HG02610 (cell line): ENCODE measurements around the gene FOXM1.

Experiments
- ATAC-seq: cut with Tn5 transposase; IDR thresholded peaks from one replicate; pipeline ENCODE4 v1.9.1; 2021; ENCODE audit warnings: mild to moderate bottlenecking, moderate library complexity; ENCODE audit not compliant: unreplicated experiment

The FOXM1 gene, protein sequence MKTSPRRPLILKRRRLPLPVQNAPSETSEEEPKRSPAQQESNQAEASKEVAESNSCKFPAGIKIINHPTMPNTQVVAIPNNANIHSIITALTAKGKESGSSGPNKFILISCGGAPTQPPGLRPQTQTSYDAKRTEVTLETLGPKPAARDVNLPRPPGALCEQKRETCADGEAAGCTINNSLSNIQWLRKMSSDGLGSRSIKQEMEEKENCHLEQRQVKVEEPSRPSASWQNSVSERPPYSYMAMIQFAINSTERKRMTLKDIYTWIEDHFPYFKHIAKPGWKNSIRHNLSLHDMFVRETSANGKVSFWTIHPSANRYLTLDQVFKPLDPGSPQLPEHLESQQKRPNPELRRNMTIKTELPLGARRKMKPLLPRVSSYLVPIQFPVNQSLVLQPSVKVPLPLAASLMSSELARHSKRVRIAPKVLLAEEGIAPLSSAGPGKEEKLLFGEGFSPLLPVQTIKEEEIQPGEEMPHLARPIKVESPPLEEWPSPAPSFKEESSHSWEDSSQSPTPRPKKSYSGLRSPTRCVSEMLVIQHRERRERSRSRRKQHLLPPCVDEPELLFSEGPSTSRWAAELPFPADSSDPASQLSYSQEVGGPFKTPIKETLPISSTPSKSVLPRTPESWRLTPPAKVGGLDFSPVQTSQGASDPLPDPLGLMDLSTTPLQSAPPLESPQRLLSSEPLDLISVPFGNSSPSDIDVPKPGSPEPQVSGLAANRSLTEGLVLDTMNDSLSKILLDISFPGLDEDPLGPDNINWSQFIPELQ

DNA sequence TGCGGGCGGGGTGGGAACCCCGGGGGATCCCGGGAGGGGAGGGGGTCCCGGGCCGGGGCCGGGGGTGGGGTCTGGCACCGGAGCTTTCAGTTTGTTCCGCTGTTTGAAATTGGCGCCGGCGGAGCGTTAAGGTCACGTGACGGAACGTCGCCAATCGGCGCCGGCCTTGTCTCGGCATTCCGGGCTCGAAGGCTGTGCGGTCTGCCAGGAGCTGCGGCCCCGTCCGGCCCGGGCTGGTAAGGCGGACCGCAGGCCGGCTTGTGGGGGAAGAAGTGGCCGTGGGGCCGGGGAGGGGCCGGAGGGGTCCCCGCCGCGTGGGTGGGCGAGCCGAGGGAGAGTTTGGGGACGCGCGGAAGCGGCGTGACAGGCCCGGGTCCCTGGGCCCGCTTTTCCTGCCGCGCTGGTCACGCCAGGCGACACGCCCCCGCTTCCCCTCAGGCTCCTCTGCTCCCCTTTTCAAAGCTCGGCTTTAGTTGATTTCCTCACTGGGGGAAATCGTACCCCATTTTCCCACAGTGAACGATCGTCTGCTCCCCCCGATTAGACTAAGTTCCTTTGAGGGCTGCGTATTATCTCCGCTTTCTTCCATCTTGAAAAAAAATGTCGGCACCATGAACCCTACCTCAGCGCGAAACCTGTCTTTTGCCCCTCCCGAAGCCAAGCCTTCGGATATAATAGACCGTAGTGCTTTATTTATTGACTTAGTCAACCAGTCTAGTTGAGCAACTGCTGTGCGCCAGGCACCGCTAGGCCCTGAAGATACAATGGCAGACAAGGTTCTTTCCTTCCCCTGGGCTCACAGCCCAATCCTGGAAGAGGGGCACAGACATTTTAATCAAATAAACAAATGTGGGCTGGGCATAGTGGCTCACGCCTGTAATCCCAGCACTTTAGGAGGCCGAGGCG is at the start of gene FOXM1, which contains the start of gene RHNO1:
TSS of gene FOXM1 (minus strand) at position 128 of the 906 bp plus-strand sequence. CDS start 2,696 bp downstream, outside the sequence.
TSS of gene RHNO1 (plus strand) at position 177 of the 906 bp plus-strand sequence. CDS start 8,144 bp downstream, outside the sequence.
- peak; percentile 70 for ATAC-seq

DNA sequence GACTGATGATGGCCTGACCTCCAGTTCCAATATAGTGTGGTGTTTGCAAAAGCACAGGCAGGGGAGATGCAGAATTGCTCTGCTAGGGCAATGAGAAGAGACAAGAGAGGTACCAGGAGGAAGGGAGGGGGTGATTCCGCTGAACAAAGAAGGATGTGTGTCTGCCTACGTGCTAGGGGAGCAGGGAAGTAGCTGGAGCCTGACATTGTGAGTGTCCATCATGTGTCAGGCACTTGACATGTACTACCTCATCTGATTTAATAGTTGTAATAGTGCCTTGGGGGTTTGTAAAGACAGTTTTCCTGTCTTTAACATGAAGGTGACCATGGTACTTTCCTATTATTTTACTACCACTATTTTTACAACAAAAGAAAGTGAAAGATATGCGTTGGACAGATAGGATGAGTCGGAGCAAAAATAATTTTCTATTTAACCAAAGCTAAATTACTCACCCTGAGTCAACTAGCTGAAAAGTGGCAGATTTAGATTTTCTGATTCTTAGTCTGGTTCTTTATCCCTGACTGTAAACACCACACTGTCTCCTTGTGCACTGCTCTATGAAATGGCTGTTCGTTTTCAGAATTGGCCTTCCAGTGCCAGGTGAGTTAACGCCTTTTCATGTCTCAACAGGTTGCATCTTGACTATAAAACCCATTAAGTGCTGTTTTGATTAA is 48.5 kb upstream of the FOXM1 start:
- ATAC-seq = no peak

DNA sequence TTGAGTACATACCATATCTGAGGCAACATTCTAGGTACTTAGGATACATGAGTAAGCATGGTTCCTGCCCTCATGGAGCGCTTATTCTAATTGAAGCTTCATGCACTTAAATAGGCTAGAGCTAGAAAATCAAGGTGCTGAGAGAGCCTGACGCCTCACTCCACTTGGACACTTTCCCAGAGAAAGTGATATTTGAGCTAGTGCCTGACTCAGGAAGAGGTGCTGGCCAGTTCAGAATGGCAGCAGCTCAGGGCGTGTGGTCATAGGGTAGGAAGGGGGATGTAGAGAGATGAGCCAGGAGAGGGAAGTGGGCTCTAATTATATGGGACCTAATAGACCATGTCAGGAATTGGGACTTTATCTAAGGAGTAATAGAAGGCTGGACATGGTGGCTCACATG is 47.0 kb upstream of the FOXM1 start:
- ATAC-seq = no peak

DNA sequence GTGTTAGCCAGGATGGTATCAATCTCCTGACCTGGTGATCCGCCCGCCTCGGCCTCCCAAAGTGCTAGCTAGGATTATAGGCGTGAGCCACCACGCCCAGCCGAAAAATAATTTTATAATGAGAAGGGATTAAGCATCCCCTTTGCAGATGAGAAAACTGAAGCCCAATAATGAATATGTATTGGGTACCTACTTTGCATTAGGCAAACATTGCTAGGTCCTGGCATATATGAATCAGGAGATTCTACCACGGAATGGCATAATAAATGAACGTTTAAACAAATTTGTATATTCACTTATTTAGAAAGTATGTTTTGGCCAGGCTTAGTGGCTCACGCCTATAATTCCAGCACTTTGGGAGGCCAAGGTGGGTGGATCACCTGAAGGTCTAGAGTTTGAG is 46.1 kb upstream of the FOXM1 start:
- ATAC-seq = no peak

DNA sequence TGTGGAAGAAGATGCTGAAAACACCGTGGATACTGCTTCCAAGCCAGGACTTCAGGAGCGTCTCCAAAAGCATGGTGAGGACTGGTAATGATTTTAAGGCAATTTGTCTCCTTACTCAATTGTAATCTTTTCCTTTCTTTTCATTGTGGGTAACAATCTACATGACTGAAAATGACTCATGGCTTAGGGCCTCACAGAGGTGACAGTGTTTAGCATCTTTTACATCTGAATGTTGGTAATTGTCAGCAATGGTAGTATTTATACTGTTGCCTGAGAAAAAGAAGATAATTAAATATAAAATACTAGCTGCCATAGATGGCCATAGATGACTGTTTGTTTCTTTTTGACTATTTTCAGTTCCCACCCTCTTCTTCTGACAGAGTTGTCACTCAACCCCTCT is 45.4 kb upstream of the FOXM1 start:
- no peak for ATAC-seq

DNA sequence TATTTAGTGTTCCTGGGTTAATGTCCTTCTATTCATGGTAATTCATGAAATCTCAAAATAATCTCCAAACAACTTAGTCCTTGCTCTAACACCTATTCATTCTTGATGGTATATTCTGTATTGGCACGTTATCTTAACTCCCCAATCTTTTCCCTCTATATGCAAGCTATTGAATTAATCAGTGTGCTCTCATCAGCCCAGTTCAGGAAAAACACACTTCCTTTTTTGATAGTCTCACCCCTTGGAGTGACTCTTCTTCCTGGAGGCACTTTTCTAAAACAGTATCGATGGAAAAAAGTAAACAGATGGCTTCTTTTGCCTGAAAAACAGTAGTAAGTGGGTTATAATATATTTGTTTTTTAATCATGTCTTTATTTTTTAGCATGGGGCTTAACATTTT is 42.3 kb upstream of the FOXM1 start:
- no peak for ATAC-seq

DNA sequence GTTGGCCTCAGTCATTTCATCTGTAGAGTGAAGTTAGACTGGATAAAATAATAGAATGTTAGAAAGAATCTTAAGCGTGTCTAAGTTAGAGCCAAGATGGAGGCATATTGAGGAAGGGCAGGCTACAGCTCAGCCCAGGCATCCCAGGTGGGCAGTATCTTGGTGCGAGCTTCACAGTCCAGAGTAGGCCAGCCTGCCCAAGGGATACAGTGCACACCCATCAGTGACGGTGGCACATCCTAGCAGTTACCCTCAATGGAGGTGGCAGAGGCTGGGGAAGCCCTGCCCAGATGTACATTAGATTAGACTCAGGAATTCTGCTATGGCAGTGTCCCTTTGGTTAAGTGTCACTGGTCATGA is 35.2 kb upstream of the FOXM1 start:
- ATAC-seq = no peak

DNA sequence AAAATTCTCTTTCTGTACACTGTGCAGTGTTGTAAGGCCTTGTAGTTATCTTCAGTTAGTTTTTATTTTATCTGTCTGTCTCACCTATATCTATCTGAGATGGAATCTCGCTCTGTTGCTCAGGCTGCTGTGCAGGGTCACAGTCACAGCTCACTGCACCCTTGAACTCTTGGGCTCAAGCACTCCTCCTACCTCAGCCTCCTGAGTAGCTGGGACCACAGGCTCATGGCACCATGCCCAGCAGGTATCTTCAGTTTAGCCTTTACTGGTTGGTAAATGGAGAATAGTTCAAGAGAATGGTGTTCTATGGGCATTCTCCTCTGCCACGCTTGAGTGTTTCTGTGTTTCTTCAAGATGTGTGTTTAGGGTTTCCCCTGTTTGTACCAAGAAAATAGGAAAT is 27.3 kb upstream of the FOXM1 start:
- no peak for ATAC-seq

DNA sequence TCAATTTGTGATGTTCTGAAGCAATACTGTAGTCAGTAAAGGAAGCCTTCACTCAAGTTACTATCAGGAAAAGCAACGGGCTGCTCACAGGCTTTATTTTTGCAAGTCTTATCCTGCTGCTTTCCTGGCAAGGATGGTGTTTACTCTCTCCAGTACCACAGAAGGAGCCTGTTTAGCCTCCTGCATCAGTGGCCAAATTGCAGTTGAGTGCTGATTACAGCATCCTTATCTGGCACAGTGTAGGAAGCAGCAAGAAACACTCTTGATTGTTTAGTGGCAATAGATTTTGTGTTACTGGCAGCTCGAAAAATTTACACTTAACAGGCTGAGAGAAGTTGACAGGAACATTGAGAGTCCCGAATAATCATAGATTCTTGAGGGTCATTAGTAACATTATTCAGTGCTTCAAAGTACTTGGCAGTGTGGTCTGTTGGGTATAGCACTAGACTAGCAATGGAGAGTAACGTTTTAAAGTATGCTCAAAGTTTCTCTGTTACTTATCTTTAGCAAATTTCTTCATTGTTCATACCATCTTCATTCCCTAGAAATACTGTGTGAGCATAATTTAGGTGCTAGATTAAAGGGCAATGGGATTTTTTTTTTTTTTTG is 25.4 kb upstream of the FOXM1 start:
- ATAC-seq = no peak

DNA sequence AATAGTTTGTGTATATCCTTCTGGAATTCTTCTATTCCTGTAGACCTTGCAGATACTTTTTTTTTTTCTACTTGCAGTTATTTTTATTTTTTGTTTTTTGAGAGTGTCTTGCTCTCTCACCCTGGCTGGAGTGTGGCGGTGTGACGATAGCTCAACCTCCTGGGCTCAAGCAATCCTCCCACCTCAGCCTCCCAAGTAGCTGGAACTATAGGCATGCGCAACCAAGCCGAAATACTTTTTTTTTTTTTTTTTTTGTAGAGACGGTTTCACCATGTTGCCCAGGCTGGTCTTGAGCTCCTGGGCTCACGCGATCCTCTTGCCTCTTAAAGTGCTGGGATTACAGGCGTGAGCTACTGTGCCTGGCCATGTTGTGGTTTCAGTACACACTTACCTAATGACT is 23.7 kb upstream of the FOXM1 start:
- no peak for ATAC-seq

DNA sequence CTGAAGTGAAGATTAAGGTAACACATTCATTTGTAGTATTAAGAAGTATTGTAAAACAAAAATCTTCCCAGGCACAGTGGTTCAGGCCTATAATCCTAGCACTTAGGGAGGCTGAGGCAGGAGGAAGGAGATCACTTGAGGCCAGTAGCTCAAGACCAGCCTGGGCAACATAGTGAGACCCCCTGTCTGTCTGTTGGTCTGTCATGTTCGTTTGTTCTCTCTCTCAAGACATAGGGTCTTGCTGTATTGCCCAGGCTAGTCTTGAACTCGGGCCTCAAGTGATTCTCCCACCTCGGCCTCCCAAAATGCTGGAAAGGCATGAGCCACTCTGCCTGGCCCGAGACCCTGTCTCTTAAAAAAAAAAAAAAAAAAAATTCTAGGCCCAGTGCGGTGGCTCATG is 20.4 kb upstream of the FOXM1 start:
- ATAC-seq = no peak

DNA sequence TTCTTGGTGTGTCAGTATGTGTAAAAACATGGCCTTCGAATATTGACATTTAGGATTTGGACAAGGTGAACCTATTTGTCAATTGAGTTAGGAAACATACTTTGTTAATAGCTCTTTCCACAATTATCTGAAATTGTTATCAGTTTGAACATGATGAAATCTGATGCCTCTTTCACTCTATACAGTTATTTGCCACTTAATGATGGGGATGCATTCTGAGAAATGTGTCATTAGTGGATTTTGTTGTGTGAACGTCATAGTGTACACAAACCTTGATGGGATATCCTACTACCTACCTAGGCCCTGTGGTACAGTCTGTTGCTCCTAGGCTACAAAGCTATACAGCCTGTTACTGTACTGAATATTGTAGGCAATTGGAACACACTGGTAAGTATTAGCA is 18.5 kb upstream of the FOXM1 start:
- no peak for ATAC-seq

DNA sequence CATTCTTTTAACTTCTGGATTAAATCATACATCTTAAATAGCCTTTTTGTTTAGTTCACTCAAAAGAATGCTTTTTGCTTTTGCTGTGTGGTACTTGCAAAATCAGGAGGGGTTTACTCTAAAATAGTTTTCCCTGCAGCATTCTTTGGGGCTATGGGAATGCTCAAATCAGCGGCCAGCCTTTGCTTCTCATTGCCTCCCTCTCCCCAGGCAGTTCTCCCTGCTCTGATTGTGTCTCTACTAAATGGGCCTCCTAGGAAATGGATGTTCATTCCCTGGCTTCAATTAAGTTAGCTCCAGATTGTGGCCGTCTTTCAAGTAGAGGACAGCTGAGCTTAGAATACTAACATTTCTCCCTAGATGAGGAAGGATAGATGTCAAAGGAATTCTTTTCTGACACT is 18.1 kb upstream of the FOXM1 start:
- ATAC-seq = no peak

DNA sequence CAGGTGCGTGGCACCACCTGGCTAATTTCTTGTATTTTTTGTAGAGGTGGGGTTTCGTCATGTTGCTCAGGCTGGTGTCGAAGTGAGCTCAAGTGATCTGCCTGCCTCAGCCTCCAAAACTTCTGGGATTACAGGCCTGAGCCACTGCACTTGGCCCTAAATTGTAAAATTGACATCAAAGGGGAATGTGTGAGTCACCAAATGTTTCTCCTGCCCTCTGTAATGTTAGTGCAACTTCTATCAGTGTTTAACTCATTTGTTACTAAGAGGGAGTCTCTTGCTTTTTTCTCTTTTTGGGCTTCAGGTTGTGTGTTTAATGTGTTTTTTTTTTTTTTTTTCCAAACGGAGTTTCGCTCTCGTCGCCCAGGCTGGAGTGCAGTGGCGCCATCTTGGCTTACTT is 16.0 kb upstream of the FOXM1 start:
- ATAC-seq = no peak

DNA sequence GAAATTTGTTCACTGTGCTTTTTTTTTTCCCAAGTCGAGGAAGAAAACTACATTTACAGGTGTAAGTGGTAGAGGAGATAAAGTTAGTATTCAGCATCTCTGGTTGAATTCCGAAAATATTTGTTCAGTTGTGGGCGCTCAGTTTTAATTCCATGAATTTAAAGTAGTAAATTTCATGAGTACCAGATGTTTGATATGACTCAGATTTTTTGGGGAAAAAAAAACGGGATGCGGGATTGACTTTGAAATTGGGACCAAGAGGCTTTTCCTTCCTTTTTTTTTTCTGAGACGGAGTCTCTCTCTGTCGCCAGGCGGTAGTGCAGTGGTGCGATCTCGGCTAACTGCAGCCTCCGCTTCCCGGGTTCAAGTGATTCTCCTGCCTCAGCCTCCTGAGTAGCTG is 15.3 kb upstream of the FOXM1 start:
- ATAC-seq = no peak

DNA sequence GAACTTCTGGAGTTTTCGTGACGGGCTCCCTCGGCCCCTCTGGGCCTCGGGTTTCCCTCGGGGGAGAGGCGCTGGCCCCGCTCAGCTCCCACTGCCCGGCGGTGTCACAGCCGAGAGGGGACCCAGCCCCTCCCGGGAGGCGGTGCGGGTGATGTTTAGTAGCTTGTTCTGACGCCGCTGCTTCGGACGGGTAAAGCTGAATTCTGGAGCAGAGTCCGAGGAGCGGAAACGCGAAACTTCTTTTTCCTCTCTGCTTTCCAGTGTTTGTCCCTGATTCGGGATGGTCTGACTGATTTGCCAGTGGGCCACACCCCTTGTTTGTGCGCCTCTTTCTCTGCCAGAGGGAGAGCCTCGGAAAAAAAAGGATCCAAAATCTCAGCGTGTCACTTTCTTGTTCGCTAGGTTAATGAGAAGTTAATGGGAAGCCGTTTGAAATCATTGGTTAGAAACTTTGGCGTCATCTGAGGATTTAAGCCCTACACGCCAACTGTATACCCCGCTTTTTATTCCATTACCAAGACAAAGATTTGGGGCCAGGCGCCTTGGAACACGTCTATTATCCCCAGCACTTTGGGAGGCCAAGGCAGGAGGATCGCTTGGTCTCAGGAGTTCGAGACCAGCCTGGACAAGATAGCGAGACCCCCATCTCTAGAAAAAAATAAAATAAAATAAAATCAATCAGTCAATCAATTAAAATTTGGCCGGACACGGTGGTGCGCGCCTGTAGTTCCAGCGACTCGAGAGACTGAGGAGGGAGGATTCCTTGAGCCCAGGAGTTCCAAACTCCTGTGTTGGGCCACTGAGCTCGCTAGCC is 14.5 kb upstream of the FOXM1 start:
- ATAC-seq = no peak

DNA sequence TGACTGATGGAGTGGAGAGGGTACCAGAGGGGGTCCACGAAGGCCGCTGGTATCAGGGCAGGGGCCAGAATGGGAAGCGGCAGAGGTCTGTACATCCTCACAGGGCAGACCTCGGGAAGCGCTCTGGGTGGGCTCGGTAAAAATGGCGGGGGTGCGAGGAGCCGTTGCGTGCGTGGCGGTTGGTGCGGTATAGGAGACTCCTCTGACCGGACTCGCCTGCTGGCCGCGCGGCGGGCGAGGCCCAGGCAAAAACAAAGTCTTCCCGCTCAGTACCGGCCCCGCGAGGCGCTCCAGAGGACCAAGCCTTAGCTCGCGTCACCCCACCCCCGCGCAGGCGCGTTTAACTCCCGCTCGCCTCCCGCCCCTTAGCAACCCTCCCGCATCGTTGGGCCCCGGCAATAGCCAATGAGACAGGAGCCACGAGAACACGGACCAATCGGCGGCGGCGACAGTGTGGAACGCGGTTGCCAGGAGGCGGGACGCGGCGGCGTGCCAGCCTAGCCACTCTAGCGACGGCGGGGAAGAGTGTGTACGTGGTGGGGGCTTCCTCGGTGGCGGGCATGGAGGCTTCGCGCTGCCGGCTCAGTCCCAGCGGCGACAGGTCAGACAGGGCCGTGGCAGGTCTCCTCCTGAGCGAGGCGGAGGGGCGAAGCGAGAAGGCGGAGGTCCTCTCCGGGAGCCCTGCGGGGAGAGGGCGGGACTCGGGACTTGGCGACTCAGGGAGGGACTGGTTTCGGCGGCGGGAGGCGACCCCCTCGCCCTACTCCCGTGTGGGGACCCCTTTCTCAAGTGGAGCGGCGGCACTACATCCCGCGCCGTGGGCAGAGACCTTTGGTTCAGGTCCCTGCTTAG is 13.6 kb upstream of the FOXM1 start, which contains the start of gene TULP3:
TSS of gene TULP3 (plus strand) at position 504 of the 852 bp plus-strand sequence. CDS start at position 561, 57 bp downstream.
- ATAC-seq = peak; percentile 96

DNA sequence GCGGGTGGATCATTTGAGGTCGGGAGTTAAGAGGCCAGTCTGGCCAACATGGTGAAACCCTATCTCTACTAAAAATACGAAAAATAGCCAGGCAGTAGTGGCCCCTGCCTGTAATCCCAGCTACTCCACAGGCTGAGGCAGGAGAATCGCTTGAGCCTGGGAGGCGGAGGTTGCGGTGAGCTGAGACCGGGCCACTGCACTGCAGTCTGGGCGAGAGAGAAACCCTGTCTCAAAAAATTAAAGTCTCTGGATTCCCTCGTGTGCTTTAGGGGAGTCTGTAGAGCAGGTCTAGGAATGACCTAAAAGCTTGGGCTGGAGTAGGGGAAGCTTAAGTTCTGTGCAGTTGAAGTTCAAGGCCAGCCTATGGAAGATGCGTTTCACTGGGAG is 13.0 kb upstream of the FOXM1 start:
- ATAC-seq = no peak
